Right lobe of liver (tissue), 4 donors: ENCODE data around the gene CCNJL.

ENCODE experiments used
- POLR2A ChIP-seq: fragments of 450-650 bp; IDR thresholded peaks from one replicate; pipeline ENCODE4 v1.6.1; 2017; ENCODE audit warnings: antibody characterized with exemption, mild to moderate bottlenecking
- TF ChIP-seq, protein P1 (sequence below), 4 donors: fragments of 200-600 bp in 3 of 4; fragments of 450-650 bp in 1 of 4; IDR thresholded peaks; one replicate each; pipeline versions ENCODE4 v1.5.1 to v1.8.0; 2016 to 2022; ENCODE audit warnings: antibody characterized with exemption in 4 of 4, mild to moderate bottlenecking in 2 of 4
- donor health status: DM: no; HTN: no; CAD: no.
- donor health status: DM: no; HTN: no; CAD: no.
- donor health status: DM: no; HTN: yes; CAD: no.

DNA sequence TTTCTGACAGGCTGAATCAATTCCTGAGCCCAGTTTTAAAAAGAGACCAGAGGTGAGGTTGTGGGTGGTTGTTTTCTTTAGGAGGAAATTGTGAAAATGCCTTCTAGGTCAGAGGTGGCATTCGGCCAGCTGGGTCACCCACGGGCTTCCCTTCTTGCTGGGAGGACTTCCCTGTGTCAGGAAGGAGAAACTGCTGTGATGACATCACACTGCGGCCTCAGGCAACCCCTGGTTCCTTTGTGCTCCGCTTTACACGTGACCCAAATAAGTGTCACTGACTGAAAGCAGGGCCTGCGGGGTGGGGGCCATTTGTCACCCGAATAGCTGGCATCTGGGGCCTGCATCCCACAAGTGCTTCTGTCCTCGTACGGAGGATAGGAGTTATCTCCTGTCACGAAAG is 43.3 kb downstream of the CCNJL start:
- TF ChIP-seq, protein P1, sequence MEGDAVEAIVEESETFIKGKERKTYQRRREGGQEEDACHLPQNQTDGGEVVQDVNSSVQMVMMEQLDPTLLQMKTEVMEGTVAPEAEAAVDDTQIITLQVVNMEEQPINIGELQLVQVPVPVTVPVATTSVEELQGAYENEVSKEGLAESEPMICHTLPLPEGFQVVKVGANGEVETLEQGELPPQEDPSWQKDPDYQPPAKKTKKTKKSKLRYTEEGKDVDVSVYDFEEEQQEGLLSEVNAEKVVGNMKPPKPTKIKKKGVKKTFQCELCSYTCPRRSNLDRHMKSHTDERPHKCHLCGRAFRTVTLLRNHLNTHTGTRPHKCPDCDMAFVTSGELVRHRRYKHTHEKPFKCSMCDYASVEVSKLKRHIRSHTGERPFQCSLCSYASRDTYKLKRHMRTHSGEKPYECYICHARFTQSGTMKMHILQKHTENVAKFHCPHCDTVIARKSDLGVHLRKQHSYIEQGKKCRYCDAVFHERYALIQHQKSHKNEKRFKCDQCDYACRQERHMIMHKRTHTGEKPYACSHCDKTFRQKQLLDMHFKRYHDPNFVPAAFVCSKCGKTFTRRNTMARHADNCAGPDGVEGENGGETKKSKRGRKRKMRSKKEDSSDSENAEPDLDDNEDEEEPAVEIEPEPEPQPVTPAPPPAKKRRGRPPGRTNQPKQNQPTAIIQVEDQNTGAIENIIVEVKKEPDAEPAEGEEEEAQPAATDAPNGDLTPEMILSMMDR (IDR thresholded peaks at IDR 0.05) = no peak
- TF ChIP-seq POLR2A = no peak
